H9 (cell line): ENCODE measurements around the gene PPM1M. TPM values are rescaled to one million over a fixed set of nuclear protein-coding genes. Genes with fewer than 3 reads are reported as not detected.
A peak's percentile ranks its signal among the peaks of the same experiment; 100 is the strongest.

Experiments
- DNase-seq: peaks from one replicate; pipeline ENCODE4 v3.0.0-alpha.2; 2017
- H2AFZ ChIP-seq: one replicate; pipeline ENCODE4 v1.6.1; 2013; ENCODE audit warnings: mild to moderate bottlenecking, low read length, control low read depth, moderate library complexity
- H2AK5ac ChIP-seq: 2 replicates; pipeline ENCODE4 v1.6.1; 2013; ENCODE audit warnings: low read length, control low read depth, mixed read lengths; ENCODE audit not compliant: insufficient read length
- H2BK120ac ChIP-seq: one replicate; pipeline ENCODE4 v1.6.1; 2013; ENCODE audit warnings: low read depth, mild to moderate bottlenecking, low read length, control low read depth, inconsistent platforms; ENCODE audit not compliant: poor library complexity, severe bottlenecking
- H2BK12ac ChIP-seq: 2 replicates; pipeline ENCODE4 v1.6.1; 2013; ENCODE audit warnings: low read length, control low read depth, mixed read lengths, low read depth; ENCODE audit not compliant: insufficient read length
- H2BK15ac ChIP-seq: 2 replicates; pipeline ENCODE4 v1.6.1; 2013; ENCODE audit warnings: low read depth, low read length, control low read depth
- H2BK20ac ChIP-seq: one replicate; pipeline ENCODE4 v1.6.1; 2013; ENCODE audit warnings: low read depth, mild to moderate bottlenecking, low read length, control low read depth, inconsistent platforms; ENCODE audit not compliant: poor library complexity, severe bottlenecking
- H2BK5ac ChIP-seq: 2 replicates; pipeline ENCODE4 v1.6.1; 2013; ENCODE audit warnings: low read length, control low read depth, mixed read lengths; ENCODE audit not compliant: insufficient read length
- H3K14ac ChIP-seq: 2 replicates; pipeline ENCODE4 v1.6.1; 2013; ENCODE audit warnings: low read length, control low read depth; ENCODE audit not compliant: insufficient read depth
- H3K18ac ChIP-seq: 2 replicates; pipeline ENCODE4 v1.6.1; 2013; ENCODE audit warnings: low read depth, mild to moderate bottlenecking, mixed read lengths, low read length, control low read depth; ENCODE audit not compliant: insufficient read length
- H3K23ac ChIP-seq: 2 replicates; pipeline ENCODE4 v1.6.1; 2013; ENCODE audit warnings: low read length, control low read depth, mixed read lengths, low read depth; ENCODE audit not compliant: insufficient read length
- H3K23me2 ChIP-seq: 2 replicates; pipeline ENCODE4 v1.6.1; 2013; ENCODE audit warnings: low read depth, mild to moderate bottlenecking, mixed read lengths, low read length, control low read depth; ENCODE audit not compliant: insufficient read length, poor library complexity, severe bottlenecking
- H3K27ac ChIP-seq: 2 replicates; pipeline ENCODE4 v1.5.1; 2013; ENCODE audit warnings: low read length, control low read depth, mixed read lengths, low read depth; ENCODE audit not compliant: insufficient read length
- H3K27me3 ChIP-seq: 2 replicates; pipeline ENCODE4 v1.6.1; 2013; ENCODE audit warnings: low read length, control low read depth, inconsistent platforms; ENCODE audit not compliant: insufficient read depth
- H3K4ac ChIP-seq: 2 replicates; pipeline ENCODE4 v1.6.1; 2013; ENCODE audit warnings: low read depth, mild to moderate bottlenecking, control low read depth, inconsistent platforms, low read length, moderate library complexity
- H3K4me1 ChIP-seq: 2 replicates; pipeline ENCODE4 v1.6.1; 2013; ENCODE audit warnings: low read length, control low read depth, inconsistent platforms; ENCODE audit not compliant: insufficient read depth
- H3K4me2 ChIP-seq: 2 replicates; pipeline ENCODE4 v1.6.1; 2013; ENCODE audit warnings: low read length, control low read depth, mixed read lengths; ENCODE audit not compliant: insufficient read length, insufficient read depth
- H3K56ac ChIP-seq: 2 replicates; pipeline ENCODE4 v1.6.1; 2013; ENCODE audit warnings: low read depth, mild to moderate bottlenecking, mixed read lengths, low read length, control low read depth; ENCODE audit not compliant: insufficient read length
- H3K79me1 ChIP-seq: 2 replicates; pipeline ENCODE4 v1.6.1; 2013; ENCODE audit warnings: low read depth, mild to moderate bottlenecking, moderate library complexity, low read length, control low read depth, inconsistent platforms; ENCODE audit not compliant: insufficient read depth, poor library complexity, severe bottlenecking
- H3K79me2 ChIP-seq: 2 replicates; pipeline ENCODE4 v1.6.1; 2013; ENCODE audit warnings: low read length, control low read depth, inconsistent platforms; ENCODE audit not compliant: insufficient read depth
- H3K9ac ChIP-seq: 2 replicates; pipeline ENCODE4 v1.6.1; 2013; ENCODE audit warnings: low read length, control low read depth, mixed read lengths; ENCODE audit not compliant: insufficient read length; ENCODE audit errors: extremely low read depth
- H3K9me3 ChIP-seq: one replicate; pipeline ENCODE4 v1.6.1; 2013; ENCODE audit warnings: low read depth, low read length, inconsistent platforms; ENCODE audit not compliant: control insufficient read depth
- H3T11ph ChIP-seq: one replicate; pipeline ENCODE4 v1.6.1; 2013; ENCODE audit warnings: mild to moderate bottlenecking, low read length, control low read depth, inconsistent platforms
- H4K20me1 ChIP-seq: one replicate; pipeline ENCODE4 v1.6.1; 2013; ENCODE audit not compliant: control insufficient read depth, insufficient read length, insufficient read depth
- H4K5ac ChIP-seq: 2 replicates; pipeline ENCODE4 v1.6.1; 2013; ENCODE audit warnings: low read depth, mild to moderate bottlenecking, mixed read lengths, low read length, control low read depth; ENCODE audit not compliant: insufficient read length
- H4K8ac ChIP-seq: replicated peaks from 2 replicates; pipeline ENCODE4 v1.6.1; 2013; ENCODE audit warnings: low read length, control low read depth, mixed read lengths, low read depth; ENCODE audit not compliant: insufficient read length
- H4K91ac ChIP-seq: 2 replicates; pipeline ENCODE4 v1.6.1; 2013; ENCODE audit warnings: low read depth, mild to moderate bottlenecking, moderate library complexity, mixed read lengths, low read length, control low read depth; ENCODE audit not compliant: insufficient read length
- H3K27ac Mint-ChIP-seq, 3 experiments: 2 replicates in 2 of 3; 3 replicates in 1 of 3; pipeline ENCODE4 v1.8.0; 2020 to 2021; ENCODE audit warnings: mixed read lengths in 3 of 3, mild to moderate bottlenecking in 1 of 3, moderate library complexity in 1 of 3
- H3K27me3 Mint-ChIP-seq: 2 replicates; pipeline ENCODE4 v1.8.0; 2021; ENCODE audit warnings: low read depth, mild to moderate bottlenecking, moderate library complexity, mixed read lengths
- H3K36me3 Mint-ChIP-seq, 3 experiments: 2 replicates in 2 of 3; 3 replicates in 1 of 3; pipeline ENCODE4 v1.8.0; 2020 to 2021; ENCODE audit warnings: low read depth in 3 of 3, mixed read lengths in 3 of 3; ENCODE audit not compliant: insufficient read depth in 1 of 3
- H3K4me1 Mint-ChIP-seq, 2 experiments: 2 replicates each; pipeline ENCODE4 v1.8.0; 2020; ENCODE audit warnings: mixed read lengths in 2 of 2
- H3K4me3 Mint-ChIP-seq, 2 experiments: 2 replicates in 1 of 2; 3 replicates in 1 of 2; pipeline ENCODE4 v1.8.0; 2020 to 2021; ENCODE audit warnings: mild to moderate bottlenecking in 2 of 2, mixed read lengths in 2 of 2, moderate library complexity in 1 of 2
- H3K9me3 Mint-ChIP-seq, 2 experiments: 2 replicates in 1 of 2; 3 replicates in 1 of 2; pipeline ENCODE4 v1.8.0; 2020; ENCODE audit warnings: mild to moderate bottlenecking in 2 of 2, mixed read lengths in 2 of 2, moderate library complexity in 1 of 2
- CTCF ChIP-seq: fragments of 200-600 bp; sonication (generic); conservative IDR thresholded peaks from 3 replicates; pipeline ENCODE4 v1.8.0; 2021; ENCODE audit warnings: antibody characterized with exemption, mild to moderate bottlenecking
- WGBS: extraction: QIAGEN DNeasy Blood & Tissue Kit; methylation state at CpG from one replicate; pipeline ENCODE4 v1.1.7; 2013; ENCODE audit warnings: missing lambda C conversion rate, low lambda C conversion rate, mixed read lengths; ENCODE audit not compliant: insufficient read length; ENCODE audit errors: extremely low coverage; 5-methylcytosine and 5-hydroxymethylcytosine counted together
- total RNA-seq: library from RNA; stranded (reverse); gene quantifications from 2 replicates; pipeline ENCODE4 v1.2.1, GENCODE V29; 2021

The PPM1M gene
- total RNA-seq, 1 experiment from 2014 or later: 7.4 TPM

GRCh38 chr3:52265387-52265786, 19.8 kb downstream of the PPM1M start:
- Histone ChIP-seq H2BK5ac (no peak overlapping the region), H3K18ac (no peak overlapping the region), H3K4ac (no peak overlapping the region), H3K27ac (no peak overlapping the region), H3T11ph (no peak overlapping the region), H3K79me2 (peaks cover 2% of the 10 kb centered on the region; the same call in 1 of the 2 replicates), H3K23me2 (no peaks in the 10 kb centered on the region), H3K79me1 (peaks cover 9% of the 10 kb centered on the region), H3K27me3 (no peaks in the 10 kb centered on the region), H3K56ac (no peak overlapping the region), H3K23ac (no peak overlapping the region), H3K9ac (no peak overlapping the region), H4K8ac (no peak overlapping the region), H3K4me2 (no peak overlapping the region), H4K5ac (no peak overlapping the region), H2BK12ac (no peak overlapping the region), H2BK20ac (no peak overlapping the region), H3K4me1 (no peaks in the 10 kb centered on the region), H2BK15ac (no peak overlapping the region), H3K14ac (no peak overlapping the region), H4K91ac (no peak overlapping the region), H3K9me3 (no peaks in the 10 kb centered on the region), H2AK5ac (no peak overlapping the region), H2BK120ac (no peak overlapping the region), H2AFZ (no peak overlapping the region), H4K20me1 (no peaks in the 10 kb centered on the region)
- Mint-ChIP-seq H3K36me3 (peaks cover 44 to 94% (median 82%) of the 10 kb centered on the region in 3 experiments; a peak in 6 of 7 replicates), H3K9me3 (no peaks in the 10 kb centered on the region), H3K27ac (no peak overlapping the region), H3K4me3 (no peak overlapping the region), H3K4me1 (no peaks in the 10 kb centered on the region), H3K27me3 (no peaks in the 10 kb centered on the region)
- WGBS: no CpG with 5 or more reads among the region's 6 CpGs
- TF ChIP-seq CTCF: peak; percentile 25; the same call in 1 of the 3 replicates
- peak; percentile 48 for DNase-seq
